Activated CD4-positive, alpha-beta memory T cell treated with anti-CD3 and anti-CD28 coated beads for 36 hours (primary cell): ENCODE measurements around the gene SYT10. TPM values are rescaled to one million over a fixed set of nuclear protein-coding genes. Genes with fewer than 3 reads are reported as not detected.
"Not testable (repeated sequence)": the region's sequence is repeated elsewhere in the genome, so short reads cannot be mapped to it uniquely, and the experiment has no call there.

Experiments used
- CTCF ChIA-PET: fragments of 350-600 bp; sonication (Branson Sonifier 250); formaldehyde crosslinking; loops from one replicate; lab custom pipeline; 2021; ENCODE audit warnings: antibody characterized with exemption, inconsistent platforms; lab: Charles Lee
- POLR2A ChIA-PET: fragments of 350-600 bp; sonication (Branson Sonifier 250); formaldehyde crosslinking; loops from one replicate; lab custom pipeline; 2021; ENCODE audit warnings: antibody characterized with exemption; lab: Charles Lee
- DNase-seq: peaks from one replicate; pipeline ENCODE4 v3.0.0-alpha.2; 2020
- H3K27ac Mint-ChIP-seq: one replicate; pipeline ENCODE4 v1.8.0; 2021; ENCODE audit warnings: mixed read lengths
- H3K27me3 Mint-ChIP-seq: one replicate; pipeline ENCODE4 v1.8.0; 2021; ENCODE audit warnings: mixed read lengths
- H3K36me3 Mint-ChIP-seq: one replicate; pipeline ENCODE4 v1.8.0; 2021; ENCODE audit warnings: mixed read lengths
- H3K4me1 Mint-ChIP-seq: one replicate; pipeline ENCODE4 v1.8.0; 2021; ENCODE audit warnings: low read depth, mixed read lengths
- H3K4me3 Mint-ChIP-seq: one replicate; pipeline ENCODE4 v1.8.0; 2021; ENCODE audit warnings: mild to moderate bottlenecking, mixed read lengths
- H3K9me3 Mint-ChIP-seq: one replicate; pipeline ENCODE4 v1.8.0; 2021; ENCODE audit warnings: mixed read lengths
- intact Hi-C: fragments of 100-400 bp; cut with micrococcal nuclease; formaldehyde crosslinking; loops from one replicate; pipeline ENCODE4 v1.15.1; 2023
- total RNA-seq, 2 experiments: library from RNA; stranded (reverse); gene quantifications; one replicate each; pipeline ENCODE4 v1.2.3, GENCODE V29; 2021

Gene SYT10
- total RNA-seq, 2 experiments from 2014 or later = not detected

DNA sequence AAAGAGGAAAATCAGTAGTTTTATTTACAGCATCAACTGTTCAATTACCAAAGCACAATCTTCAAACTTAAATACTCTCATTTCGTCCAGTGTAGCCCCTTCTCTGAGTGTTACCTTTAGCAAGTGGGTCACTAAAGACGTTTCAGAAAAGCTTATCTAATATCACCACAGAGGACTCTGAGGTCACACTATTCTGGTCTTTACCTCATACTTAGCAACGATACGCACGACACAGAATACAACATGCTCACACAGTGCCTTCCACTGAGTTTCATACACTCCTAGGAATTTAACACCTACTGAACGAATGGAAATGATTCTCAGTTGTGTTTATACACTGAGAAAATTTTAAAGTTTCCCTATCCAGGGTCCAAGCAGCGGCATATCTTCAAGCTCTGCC lies 2.0 kb downstream of the SYT10 start:
- intact Hi-C loops = no loop called here
- Mint-ChIP-seq H3K4me1 (peaks cover 1% of the 10 kb centered on the region), H3K27ac (no peak overlapping the region), H3K9me3 (no peaks in the 10 kb centered on the region), H3K36me3 (peaks cover 1% of the 10 kb centered on the region), H3K27me3 (peaks cover 27% of the 10 kb centered on the region), H3K4me3 (no peak overlapping the region)
- ChIA-PET POLR2A (no interaction called here), CTCF (no interaction called here)
- no peak for DNase-seq

DNA sequence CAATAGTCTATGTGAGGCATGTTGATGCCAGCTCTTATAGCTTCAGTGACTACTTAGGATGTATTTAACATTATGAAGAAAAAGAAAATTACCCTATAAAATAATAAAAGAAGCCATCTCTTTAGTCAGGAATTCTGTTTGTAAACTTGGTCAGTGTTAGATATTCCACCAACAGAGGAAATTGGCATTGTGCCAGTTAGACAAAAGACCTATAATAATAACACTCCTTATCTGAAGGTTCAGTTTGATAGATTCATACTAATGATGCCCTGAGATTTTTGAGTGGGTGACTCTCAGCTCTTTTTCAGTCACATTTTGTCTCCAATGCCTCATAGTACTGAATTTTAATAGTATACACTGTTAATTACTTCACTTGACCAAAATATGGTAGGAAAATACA lies 6.6 kb downstream of the SYT10 start:
- H3K27ac Mint-ChIP-seq = no peak overlapping the region
- H3K9me3 Mint-ChIP-seq = no peaks in the 10 kb centered on the region
- intact Hi-C loops = no loop called here
- DNase-seq = no peak
- no peaks in the 10 kb centered on the region for H3K36me3 Mint-ChIP-seq
- no peaks in the 10 kb centered on the region for H3K4me1 Mint-ChIP-seq
- peaks cover 8% of the 10 kb centered on the region for H3K27me3 Mint-ChIP-seq
- CTCF ChIA-PET = no interaction called here
- POLR2A ChIA-PET = no interaction called here
- H3K4me3 Mint-ChIP-seq = no peak overlapping the region

DNA sequence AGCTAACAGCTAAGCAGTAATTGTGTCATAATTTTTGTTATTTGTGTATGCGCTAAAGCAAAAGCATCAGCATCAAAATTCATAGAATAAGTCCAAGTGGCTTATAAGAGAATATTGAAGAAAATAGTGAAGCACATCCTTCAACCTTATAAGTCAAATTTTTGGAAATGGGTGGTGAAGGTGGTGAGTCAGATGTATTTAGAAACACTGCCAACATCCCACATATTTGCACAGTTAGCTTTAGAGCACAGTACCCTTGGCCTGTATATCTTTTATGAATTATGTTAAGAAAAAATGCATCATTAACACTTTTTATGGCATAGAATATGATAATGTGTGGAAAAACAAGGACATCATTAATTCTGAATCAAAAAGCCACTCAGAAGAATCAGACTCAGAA lies 8.0 kb downstream of the SYT10 start:
- Mint-ChIP-seq H3K27me3 (peaks cover 3% of the 10 kb centered on the region), H3K36me3 (no peaks in the 10 kb centered on the region), H3K9me3 (no peaks in the 10 kb centered on the region), H3K4me3 (no peak overlapping the region), H3K27ac (no peak overlapping the region), H3K4me1 (no peaks in the 10 kb centered on the region)
- intact Hi-C loops = no loop called here
- CTCF ChIA-PET = no interaction called here
- POLR2A ChIA-PET = no interaction called here
- no peak for DNase-seq

DNA sequence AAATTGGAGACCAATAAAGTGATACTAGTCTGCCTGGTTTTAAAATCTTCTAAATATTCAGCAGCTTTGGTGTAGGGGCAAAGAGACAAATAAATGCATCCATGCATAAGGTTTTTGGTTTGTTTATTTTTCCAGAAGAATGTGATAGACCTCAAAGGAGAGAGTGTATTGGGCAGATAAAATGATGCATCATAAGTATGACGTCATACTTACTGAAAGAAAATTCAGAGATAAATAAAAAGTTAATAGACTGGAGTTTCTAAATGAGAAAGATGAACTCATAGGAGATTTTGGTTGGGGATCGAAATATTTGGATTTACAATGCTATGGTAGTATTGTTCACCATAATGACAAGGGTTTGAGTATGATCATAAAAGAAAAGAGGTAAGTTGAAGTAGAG lies 10.2 kb downstream of the SYT10 start:
- H3K36me3 Mint-ChIP-seq = no peaks in the 10 kb centered on the region
- H3K4me3 Mint-ChIP-seq = no peak overlapping the region
- H3K27me3 Mint-ChIP-seq = no peaks in the 10 kb centered on the region
- DNase-seq = no peak
- H3K9me3 Mint-ChIP-seq = no peaks in the 10 kb centered on the region
- ChIA-PET POLR2A (no interaction called here), CTCF (no interaction called here)
- no peaks in the 10 kb centered on the region for H3K4me1 Mint-ChIP-seq
- intact Hi-C loops = no loop called here
- no peak overlapping the region for H3K27ac Mint-ChIP-seq

DNA sequence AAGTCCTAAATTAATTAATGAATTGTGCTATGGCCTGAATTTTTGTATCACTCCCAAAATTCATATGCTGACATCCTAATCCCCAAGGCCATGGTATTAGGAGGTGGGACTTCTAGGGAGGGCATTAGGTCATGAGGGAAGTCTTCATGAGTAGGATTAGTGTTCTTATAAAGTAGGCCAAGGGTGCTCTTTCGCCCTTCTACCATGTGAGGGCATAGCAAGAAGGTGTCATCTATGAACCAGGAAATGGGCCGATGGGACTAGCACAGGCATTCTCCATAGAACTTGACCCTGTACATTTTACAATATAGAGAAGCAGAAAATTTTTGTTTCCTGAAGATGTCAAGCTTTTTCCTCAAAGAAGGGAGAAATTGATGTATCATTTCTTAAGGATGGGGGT lies 12.5 kb downstream of the SYT10 start:
- H3K9me3 Mint-ChIP-seq = no peaks in the 10 kb centered on the region
- ChIA-PET CTCF (no interaction called here), POLR2A (no interaction called here)
- no peak overlapping the region for H3K27ac Mint-ChIP-seq
- intact Hi-C loops = no loop called here
- H3K36me3 Mint-ChIP-seq = no peaks in the 10 kb centered on the region
- H3K4me1 Mint-ChIP-seq = no peaks in the 10 kb centered on the region
- no peak for DNase-seq
- H3K27me3 Mint-ChIP-seq = no peaks in the 10 kb centered on the region
- H3K4me3 Mint-ChIP-seq = no peak overlapping the region

DNA sequence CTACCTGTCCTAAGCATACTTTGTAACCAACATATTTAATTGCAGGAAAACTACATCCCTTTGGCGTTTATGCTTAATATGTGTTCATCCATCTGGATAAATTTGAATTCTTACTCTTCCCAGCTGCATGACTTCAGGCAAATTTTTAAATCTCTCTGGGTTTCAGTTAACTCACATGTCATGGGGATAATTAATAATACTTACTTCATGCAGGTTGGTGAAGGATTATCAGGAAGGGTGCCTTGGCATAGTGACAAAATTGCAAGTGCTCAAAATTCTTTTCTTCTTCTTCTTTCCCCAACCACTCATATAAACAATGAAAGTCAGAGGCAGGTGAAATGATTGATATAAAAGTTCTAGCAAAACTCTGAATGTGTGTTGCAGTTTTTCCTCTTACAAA lies 15.9 kb downstream of the SYT10 start:
- no peaks in the 10 kb centered on the region for H3K9me3 Mint-ChIP-seq
- H3K4me1 Mint-ChIP-seq = no peaks in the 10 kb centered on the region
- H3K36me3 Mint-ChIP-seq = no peaks in the 10 kb centered on the region
- no peak overlapping the region for H3K27ac Mint-ChIP-seq
- no peak overlapping the region for H3K4me3 Mint-ChIP-seq
- ChIA-PET POLR2A (no interaction called here), CTCF (no interaction called here)
- no peak for DNase-seq
- no peaks in the 10 kb centered on the region for H3K27me3 Mint-ChIP-seq
- intact Hi-C loops = no loop called here

DNA sequence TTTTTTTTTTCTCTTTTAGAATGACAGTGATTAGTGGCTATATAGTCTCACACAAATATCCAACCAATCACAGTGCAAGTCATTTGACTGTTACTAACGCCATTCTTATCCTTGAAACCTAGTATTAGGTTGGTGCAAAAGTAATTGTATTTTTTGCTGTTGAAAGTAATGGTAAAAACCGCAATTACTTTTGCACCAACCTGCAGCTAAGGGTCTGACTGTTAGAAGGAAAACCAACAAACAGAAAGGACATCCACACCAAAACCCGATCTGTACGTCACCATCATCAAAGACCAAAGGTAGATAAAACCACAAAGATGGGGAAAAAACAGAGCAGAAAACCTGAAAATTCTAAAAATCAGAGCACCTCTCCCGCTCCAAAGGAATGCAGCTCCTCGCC lies 27.2 kb downstream of the SYT10 start:
- intact Hi-C loops, CTCF ChIA-PET, H3K27ac Mint-ChIP-seq, H3K9me3 Mint-ChIP-seq, H3K4me1 Mint-ChIP-seq, DNase-seq, POLR2A ChIA-PET, H3K27me3 Mint-ChIP-seq, H3K36me3 Mint-ChIP-seq, H3K4me3 Mint-ChIP-seq: not testable (repeated sequence)

DNA sequence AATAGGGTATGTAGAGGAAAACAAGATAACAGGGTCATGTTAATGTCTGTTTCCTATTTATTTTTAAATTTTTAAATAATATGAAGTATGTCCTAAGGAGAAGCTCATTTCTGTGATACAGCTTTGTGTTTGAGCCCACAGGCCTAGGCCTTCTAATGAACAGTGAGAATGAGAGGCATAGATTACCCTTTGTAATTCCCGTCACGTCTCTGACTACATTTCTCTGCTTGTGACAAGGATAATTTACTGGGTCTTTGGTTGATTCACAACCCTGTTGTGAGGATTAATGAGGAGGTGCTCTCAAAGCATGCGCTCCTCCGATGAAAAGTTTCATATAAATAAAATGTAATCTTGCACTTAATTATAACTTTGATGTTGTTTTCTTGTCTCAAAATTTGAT lies 56.1 kb downstream of the SYT10 start:
- no peak for DNase-seq
- Mint-ChIP-seq H3K36me3 (no peaks in the 10 kb centered on the region), H3K27ac (no peak overlapping the region), H3K9me3 (no peaks in the 10 kb centered on the region), H3K27me3 (no peaks in the 10 kb centered on the region), H3K4me1 (no peaks in the 10 kb centered on the region), H3K4me3 (no peak overlapping the region)
- intact Hi-C loops = no loop called here
- ChIA-PET POLR2A (no interaction called here), CTCF (no interaction called here)

DNA sequence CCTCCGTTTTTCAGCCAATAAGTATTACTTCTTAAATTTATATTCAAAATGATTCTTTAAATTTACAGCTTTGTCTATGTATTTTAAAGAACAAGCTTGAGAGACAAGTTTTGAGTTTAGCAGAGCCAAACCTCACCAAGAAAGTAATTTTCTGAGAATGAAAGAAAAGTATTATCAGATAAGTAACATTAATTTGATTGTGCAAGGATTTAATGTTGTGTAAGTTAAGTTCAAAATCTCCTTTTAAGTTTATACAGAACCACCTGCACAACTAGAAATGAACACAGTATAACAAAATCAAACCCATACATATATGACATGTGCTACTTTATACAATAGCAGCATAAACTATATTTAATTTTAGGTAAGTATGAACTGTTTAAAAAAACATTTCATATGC lies 63.5 kb downstream of the SYT10 start:
- intact Hi-C loops = no loop called here
- Mint-ChIP-seq H3K36me3 (no peaks in the 10 kb centered on the region), H3K4me3 (no peak overlapping the region), H3K4me1 (no peaks in the 10 kb centered on the region), H3K27me3 (no peaks in the 10 kb centered on the region), H3K27ac (no peak overlapping the region), H3K9me3 (no peaks in the 10 kb centered on the region)
- CTCF ChIA-PET = no interaction called here
- DNase-seq = no peak
- POLR2A ChIA-PET = no interaction called here

DNA sequence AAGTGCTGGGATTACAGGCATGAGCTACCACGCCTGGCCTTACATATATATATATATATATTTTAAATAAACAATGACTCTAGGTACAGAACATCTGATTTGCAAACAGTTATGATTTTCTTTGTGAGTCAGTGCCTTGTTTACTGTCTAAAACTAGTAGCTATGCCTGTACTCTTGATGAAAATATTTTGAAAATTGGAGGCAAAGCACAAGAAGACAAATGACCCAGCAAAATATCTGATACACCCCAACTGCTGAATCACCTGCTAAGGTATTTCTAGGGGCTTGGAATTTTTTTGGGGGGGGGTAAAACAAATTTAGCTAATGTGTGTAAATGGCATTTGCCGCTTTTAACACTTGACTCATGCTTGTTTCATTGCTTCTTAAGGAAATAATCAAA lies 69.3 kb downstream of the SYT10 start:
- no peak overlapping the region for H3K27ac Mint-ChIP-seq
- intact Hi-C loops = no loop called here
- H3K4me3 Mint-ChIP-seq = no peak overlapping the region
- H3K27me3 Mint-ChIP-seq = no peaks in the 10 kb centered on the region
- CTCF ChIA-PET = no interaction called here
- H3K4me1 Mint-ChIP-seq = no peaks in the 10 kb centered on the region
- DNase-seq = no peak
- H3K9me3 Mint-ChIP-seq = no peaks in the 10 kb centered on the region
- POLR2A ChIA-PET = no interaction called here
- no peaks in the 10 kb centered on the region for H3K36me3 Mint-ChIP-seq

DNA sequence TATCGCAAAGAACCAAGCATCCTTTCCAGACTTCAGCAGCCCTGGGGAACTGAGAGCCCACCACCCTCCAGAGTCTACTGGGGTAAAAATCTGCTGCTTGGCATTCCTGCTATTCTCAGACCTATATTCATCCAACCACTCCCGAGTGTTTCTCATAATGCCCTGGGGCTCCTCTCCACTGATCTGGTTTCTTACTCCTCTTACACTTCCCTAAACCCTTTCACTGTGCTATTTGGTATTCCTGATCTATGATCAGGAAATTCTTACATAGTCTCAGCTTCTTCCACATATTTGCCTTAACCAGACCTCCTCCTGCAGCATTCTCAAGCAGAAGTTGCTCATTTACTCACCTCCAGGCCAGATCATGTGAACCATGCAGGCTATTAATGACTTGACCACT lies 82.4 kb downstream of the SYT10 start:
- Mint-ChIP-seq H3K4me1 (no peaks in the 10 kb centered on the region), H3K27ac (no peak overlapping the region), H3K36me3 (no peaks in the 10 kb centered on the region), H3K27me3 (no peaks in the 10 kb centered on the region), H3K9me3 (no peaks in the 10 kb centered on the region), H3K4me3 (no peak overlapping the region)
- intact Hi-C loops = no loop called here
- CTCF ChIA-PET = interaction anchor here (0.7 kb wide), 1 partner anchor 1032 kb away, joined by 3 read pairs; no protein-coding TSS in a partner anchor
- no peak for DNase-seq
- POLR2A ChIA-PET = no interaction called here

DNA sequence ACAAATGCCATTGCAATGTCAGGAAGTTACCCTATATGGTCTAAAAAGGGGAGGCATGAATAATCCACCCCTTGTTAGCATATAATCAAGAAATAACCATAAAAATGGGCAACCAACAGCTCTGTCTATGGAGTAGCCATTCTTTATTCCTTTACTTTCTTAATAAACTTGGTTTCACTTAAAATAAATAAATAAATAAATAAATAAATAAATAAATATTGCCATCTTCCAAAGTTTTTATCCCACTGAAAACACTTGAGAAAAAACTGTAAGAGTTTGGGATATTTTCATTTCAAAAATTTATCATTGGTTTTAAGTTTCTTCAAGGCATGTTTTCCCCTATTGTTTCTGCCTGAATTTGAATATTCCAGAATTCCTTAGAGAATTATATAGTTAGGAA lies 89.8 kb downstream of the SYT10 start:
- POLR2A ChIA-PET = no interaction called here
- Mint-ChIP-seq H3K27ac (no peak overlapping the region), H3K9me3 (peaks cover 12% of the 10 kb centered on the region), H3K27me3 (no peaks in the 10 kb centered on the region), H3K4me3 (no peak overlapping the region), H3K36me3 (no peaks in the 10 kb centered on the region), H3K4me1 (no peaks in the 10 kb centered on the region)
- DNase-seq = no peak
- CTCF ChIA-PET = no interaction called here
- intact Hi-C loops = no loop called here

DNA sequence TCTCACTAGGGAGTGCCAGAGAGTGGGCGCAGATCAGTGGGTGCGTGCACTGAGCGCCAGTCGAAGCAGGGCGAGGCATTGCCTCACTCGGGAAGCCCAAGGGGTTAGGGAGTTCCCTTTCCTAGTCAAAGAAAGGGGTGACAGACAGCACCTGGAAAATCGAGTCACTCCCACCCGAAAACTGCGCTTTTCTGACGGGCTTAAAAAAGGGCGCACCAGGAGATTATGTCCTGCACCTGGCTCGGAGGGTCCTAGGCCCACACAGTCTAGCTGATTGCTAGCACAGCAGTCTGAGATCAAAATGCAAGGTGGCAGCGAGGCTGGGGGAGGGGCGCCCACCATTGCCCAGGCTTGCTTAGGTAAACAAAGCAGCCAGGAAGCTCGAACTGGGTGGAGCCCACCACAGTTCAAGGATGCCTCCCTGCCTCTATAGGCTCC lies 107.6 kb downstream of the SYT10 start:
- CTCF ChIA-PET, H3K36me3 Mint-ChIP-seq, H3K9me3 Mint-ChIP-seq, DNase-seq, H3K27ac Mint-ChIP-seq, POLR2A ChIA-PET, H3K4me1 Mint-ChIP-seq, H3K4me3 Mint-ChIP-seq, H3K27me3 Mint-ChIP-seq, intact Hi-C loops: not testable (repeated sequence)

DNA sequence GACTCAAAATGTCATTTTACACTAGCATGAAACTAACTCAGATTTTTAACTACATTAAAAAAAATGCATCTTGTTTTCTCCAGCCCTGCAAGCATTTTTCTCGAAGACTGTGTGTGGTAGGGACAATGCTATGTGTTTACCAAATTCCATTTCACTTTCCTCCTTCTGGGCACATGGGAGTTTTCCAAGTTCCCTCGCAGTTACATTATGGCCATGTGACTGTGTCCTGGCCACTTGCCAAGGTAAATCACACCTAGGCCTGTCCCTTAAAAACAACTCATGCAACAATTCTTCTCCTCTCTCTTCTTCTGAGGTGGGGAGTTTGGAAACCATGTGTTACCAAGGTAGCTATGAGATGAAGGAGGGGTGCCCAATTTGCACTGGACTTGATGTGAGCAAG lies 108.7 kb downstream of the SYT10 start:
- intact Hi-C loops = no loop called here
- no peak for DNase-seq
- CTCF ChIA-PET = no interaction called here
- POLR2A ChIA-PET = no interaction called here
- H3K36me3 Mint-ChIP-seq = no peaks in the 10 kb centered on the region
- no peaks in the 10 kb centered on the region for H3K4me1 Mint-ChIP-seq
- no peaks in the 10 kb centered on the region for H3K27me3 Mint-ChIP-seq
- no peak overlapping the region for H3K27ac Mint-ChIP-seq
- H3K9me3 Mint-ChIP-seq = no peaks in the 10 kb centered on the region
- H3K4me3 Mint-ChIP-seq = no peak overlapping the region
